Stomach (tissue), 9 donors: ENCODE measurements around the gene CEP295NL. TPM values are rescaled to one million over a fixed set of nuclear protein-coding genes. Genes with fewer than 3 reads are reported as not detected.
"Not testable (repeated sequence)": the region's sequence is repeated elsewhere in the genome, so short reads cannot be mapped to it uniquely, and the experiment has no call there.

Experiments
- DNase-seq, 2 donors: peaks; one replicate each; pipeline versions ENCODE4 v3.0.0 to v3.0.0-alpha.2; 2013 to 2019
- H3K27ac ChIP-seq, 5 donors: fragments of 200-600 bp in 4 of 5; sonication (generic) in 4 of 5; one replicate each; pipeline ENCODE4 v1.5.1; 2013 to 2019; ENCODE audit warnings: mild to moderate bottlenecking in 1 of 5, moderate library complexity in 1 of 5
- H3K27me3 ChIP-seq, 3 donors: fragments of 200-600 bp; sonication (generic); one replicate each; pipeline ENCODE4 v1.5.1; 2017 to 2019; ENCODE audit warnings: mixed run types in 1 of 3
- H3K36me3 ChIP-seq, 4 donors: fragments of 200-600 bp; sonication (generic); 1 replicate in 3 of 4; 2 replicates in 1 of 4; pipeline ENCODE4 v1.5.1; 2016 to 2019
- H3K4me1 ChIP-seq, 4 donors: fragments of 200-600 bp; sonication (generic); one replicate each; pipeline ENCODE4 v1.5.1; 2016 to 2019
- H3K4me3 ChIP-seq, 4 donors: fragments of 200-600 bp; sonication (generic) in 3 of 4; one replicate each; pipeline ENCODE4 v1.5.1; 2016 to 2019; ENCODE audit warnings: mild to moderate bottlenecking in 1 of 4
- H3K9me3 ChIP-seq, 4 donors: fragments of 200-600 bp; sonication (generic); one replicate each; pipeline ENCODE4 v1.5.1; 2016 to 2019
- EP300 ChIP-seq: sonication (generic); formaldehyde crosslinking; IDR thresholded peaks from one replicate; pipeline ENCODE4 v1.6.1; 2017; ENCODE audit warnings: antibody characterized with exemption
- POLR2A ChIP-seq, 4 donors: fragments of 450-650 bp; IDR thresholded peaks; one replicate each; pipeline ENCODE4 v1.6.1; 2016; ENCODE audit warnings: antibody characterized with exemption in 4 of 4, control low read depth in 2 of 4, mild to moderate bottlenecking in 1 of 4, moderate library complexity in 1 of 4
- POLR2AphosphoS5 ChIP-seq, 3 donors: sonication (generic); formaldehyde crosslinking; IDR thresholded peaks; one replicate each; pipeline ENCODE4 v1.6.1; 2016; ENCODE audit warnings: antibody characterized with exemption in 3 of 3
- whole genome bisulfite sequencing, 5 donors: extraction: QIAGEN DNeasy Blood & Tissue Kit in 3 of 5; methylation state at CpG; one replicate each; pipeline versions ENCODE4 v1.1.5 to v1.1.7; 2013 to 2018; 5-methylcytosine and 5-hydroxymethylcytosine counted together
- intact Hi-C: fragments of 100-400 bp; cut with DNase I; formaldehyde crosslinking; loops from one replicate; pipeline ENCODE4 v1.15.1; 2023; ENCODE audit warnings: low total_unique reads
- polyA plus RNA-seq, 3 donors: library from polyadenylated mRNA; stranded (reverse); fragments of 200-250 nt; gene quantifications; one replicate each; pipeline ENCODE4 v1.2.3, GENCODE V29; 2013
- total RNA-seq, 5 donors: library from RNA; depleted of rRNA; stranded (reverse); fragments of >200 nt; gene quantifications; one replicate each; pipeline versions ENCODE4 v1.1.0 to v1.2.3, GENCODE V29; 2014 to 2016
- TF ChIP-seq, protein P1 (sequence below), 7 experiments: fragments of 450-650 bp in 4 of 7; fragments of 200-600 bp in 3 of 7; sonication (generic) in 3 of 7; IDR thresholded peaks; one replicate each; pipeline ENCODE4 v1.5.1; 2016 to 2019; ENCODE audit warnings: antibody characterized with exemption in 7 of 7, control low read depth in 2 of 7, mild to moderate bottlenecking in 1 of 7
- donor health status: healthy with polysubstance abuse.
- donor health status: Bipolar disorder and iron deficiency.
- donor health status: healthy.

CEP295NL gene
- total and polyA plus RNA-seq, 8 donors, result 0.31 to 23.9 (median 5.8) TPM; not detected in 1

DNA sequence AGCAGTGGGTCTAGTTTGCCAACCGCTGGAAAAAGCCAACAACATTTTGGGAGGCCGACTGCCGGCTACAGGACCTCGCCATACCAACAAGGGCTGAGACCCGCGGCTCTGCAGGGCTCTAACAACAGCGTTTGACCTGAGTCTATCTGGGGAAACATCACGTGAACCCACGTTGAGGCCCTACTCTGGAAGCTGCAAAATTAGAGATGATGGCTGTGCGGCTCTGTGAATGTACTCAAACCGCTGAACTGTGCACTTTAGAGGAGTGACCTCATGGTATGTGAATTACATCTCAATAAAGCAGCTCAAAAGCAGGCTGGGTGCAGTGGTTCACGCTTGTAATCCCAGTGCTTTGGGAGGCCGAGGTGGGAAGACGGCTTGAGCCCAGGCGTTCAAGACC, 10.1 kb upstream of the CEP295NL start:
- Histone ChIP-seq H3K9me3 (no peaks in the 10 kb centered on the region), H3K4me3 (no peak overlapping the region), H3K36me3 (peaks cover 0 to 9% (median 0%) of the 10 kb centered on the region in 4 donors), H3K27me3 (no peaks in the 10 kb centered on the region), H3K27ac (peak overlapping the region in 1 of 5 donors; percentile 63), H3K4me1 (peaks cover 18 to 88% (median 52%) of the 10 kb centered on the region in 4 donors)
- WGBS, 5 donors, result 90 to 96% (median 94%) methylated on average over 15 of the region's 15 CpGs
- intact Hi-C loops, result no loop called here
- TF ChIP-seq POLR2A (IDR thresholded peaks at IDR 0.05) (no peak), POLR2AphosphoS5 (IDR thresholded peaks at IDR 0.05) (no peak), EP300 (no peak)
- TF ChIP-seq, protein P1, sequence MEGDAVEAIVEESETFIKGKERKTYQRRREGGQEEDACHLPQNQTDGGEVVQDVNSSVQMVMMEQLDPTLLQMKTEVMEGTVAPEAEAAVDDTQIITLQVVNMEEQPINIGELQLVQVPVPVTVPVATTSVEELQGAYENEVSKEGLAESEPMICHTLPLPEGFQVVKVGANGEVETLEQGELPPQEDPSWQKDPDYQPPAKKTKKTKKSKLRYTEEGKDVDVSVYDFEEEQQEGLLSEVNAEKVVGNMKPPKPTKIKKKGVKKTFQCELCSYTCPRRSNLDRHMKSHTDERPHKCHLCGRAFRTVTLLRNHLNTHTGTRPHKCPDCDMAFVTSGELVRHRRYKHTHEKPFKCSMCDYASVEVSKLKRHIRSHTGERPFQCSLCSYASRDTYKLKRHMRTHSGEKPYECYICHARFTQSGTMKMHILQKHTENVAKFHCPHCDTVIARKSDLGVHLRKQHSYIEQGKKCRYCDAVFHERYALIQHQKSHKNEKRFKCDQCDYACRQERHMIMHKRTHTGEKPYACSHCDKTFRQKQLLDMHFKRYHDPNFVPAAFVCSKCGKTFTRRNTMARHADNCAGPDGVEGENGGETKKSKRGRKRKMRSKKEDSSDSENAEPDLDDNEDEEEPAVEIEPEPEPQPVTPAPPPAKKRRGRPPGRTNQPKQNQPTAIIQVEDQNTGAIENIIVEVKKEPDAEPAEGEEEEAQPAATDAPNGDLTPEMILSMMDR (IDR thresholded peaks at IDR 0.05), result no peak
- DNase-seq, result no peak

DNA sequence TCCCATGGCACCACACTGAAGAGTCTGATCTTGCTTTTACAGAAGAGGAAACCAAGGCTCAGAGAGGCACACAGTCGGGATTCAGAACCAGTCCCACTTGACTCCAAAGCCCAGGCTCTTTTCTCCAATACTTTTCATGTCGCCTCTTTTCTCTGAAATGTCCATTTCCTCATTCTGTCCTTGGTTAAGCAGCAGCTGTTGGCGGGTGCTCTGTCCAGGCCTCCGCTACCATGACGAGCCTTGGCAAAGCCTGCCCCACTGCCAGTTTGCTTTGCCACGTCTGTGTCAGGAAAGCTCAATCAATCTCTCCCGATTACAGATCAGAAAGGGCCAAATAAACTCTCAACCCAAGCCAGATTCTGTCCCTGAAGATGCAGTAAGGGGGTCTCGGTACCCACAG, 9.1 kb upstream of the CEP295NL start:
- Histone ChIP-seq H3K4me3 (no peak overlapping the region), H3K27ac (peak overlapping the region in 2 of 5 donors; percentile 42 to 63), H3K4me1 (peaks cover 16 to 78% (median 47%) of the 10 kb centered on the region in 4 donors), H3K36me3 (peaks cover 0 to 9% (median 0%) of the 10 kb centered on the region in 4 donors), H3K9me3 (no peaks in the 10 kb centered on the region), H3K27me3 (no peaks in the 10 kb centered on the region)
- intact Hi-C loops, result no loop called here
- 80 to 91% (median 85%) methylated on average over 8 of the region's 8 CpGs for WGBS, 5 donors
- DNase-seq, result no peak
- TF ChIP-seq POLR2A (IDR thresholded peaks at IDR 0.05), result no peak
- TF ChIP-seq, protein P1 (IDR thresholded peaks at IDR 0.05), result no peak
- no peak for TF ChIP-seq EP300
- TF ChIP-seq POLR2AphosphoS5 (IDR thresholded peaks at IDR 0.05), result no peak

DNA sequence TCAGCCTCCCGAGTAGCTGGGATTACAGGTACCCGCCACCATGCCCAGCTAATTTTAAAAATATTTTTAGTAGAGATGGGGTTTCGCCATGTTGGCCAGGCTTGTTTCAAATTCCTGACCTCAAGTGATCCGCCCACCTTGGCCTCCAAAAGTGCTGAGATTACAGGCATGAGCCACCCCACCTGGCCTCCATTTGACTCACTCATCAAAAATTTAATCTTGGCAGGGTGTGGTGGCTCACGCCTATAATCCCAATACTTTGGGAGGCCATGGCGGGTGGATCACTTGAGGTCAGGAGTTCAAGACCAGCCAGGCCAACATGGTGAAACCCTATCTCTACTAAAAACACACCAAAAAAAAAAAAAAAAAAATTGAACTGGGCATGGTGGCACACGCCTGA, 8.5 kb upstream of the CEP295NL start:
- intact Hi-C loops, H3K4me3 ChIP-seq, H3K36me3 ChIP-seq, H3K9me3 ChIP-seq, H3K27me3 ChIP-seq, DNase-seq: not testable (repeated sequence)
- Histone ChIP-seq H3K4me1 (peaks cover 14 to 74% (median 45%) of the 10 kb centered on the region in 4 donors), H3K27ac (peak overlapping the region in 2 of 5 donors; percentile 42 to 63)
- WGBS, 5 donors, result 81 to 85% (median 84%) methylated on average over 7 of the region's 7 CpGs

DNA sequence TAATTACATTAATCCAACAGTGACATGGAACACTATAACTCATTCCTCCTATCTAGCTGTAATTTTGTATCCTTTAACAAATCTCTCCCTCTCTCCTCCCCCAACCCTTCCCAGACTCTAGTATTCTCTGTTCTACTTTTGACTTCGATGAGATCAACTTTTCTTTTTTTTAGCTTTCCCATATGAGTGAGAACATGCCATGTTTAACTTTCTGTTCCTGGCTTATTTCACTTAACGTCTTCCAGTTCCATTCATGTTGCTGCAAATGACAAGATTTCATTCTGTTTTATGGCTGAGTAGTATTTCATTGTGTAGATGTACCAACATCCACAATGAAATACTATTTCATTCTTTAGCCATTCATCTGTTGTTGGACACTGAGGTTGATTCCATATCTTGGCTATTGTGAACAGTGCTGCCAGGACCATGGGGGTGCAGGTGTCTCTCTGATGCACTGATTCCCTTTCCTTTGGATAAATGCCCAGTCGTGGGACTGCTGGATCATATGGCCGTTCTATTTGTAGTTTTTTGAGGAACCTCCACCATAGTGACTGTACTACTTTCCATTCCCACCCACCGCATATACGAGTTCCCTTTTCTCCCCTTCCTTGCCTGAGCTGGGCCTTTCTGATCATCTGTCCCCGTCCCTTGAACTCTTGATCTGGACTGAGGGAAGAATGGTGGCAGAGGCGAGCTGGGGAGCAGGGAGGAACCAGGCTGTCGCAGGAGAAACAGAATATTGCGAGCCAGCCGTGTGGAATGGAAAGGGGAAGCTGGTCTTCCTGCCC, 7.7 kb upstream of the CEP295NL start:
- Histone ChIP-seq H3K36me3 (peaks cover 0 to 9% (median 0%) of the 10 kb centered on the region in 4 donors), H3K4me3 (no peak overlapping the region), H3K9me3 (no peaks in the 10 kb centered on the region), H3K27me3 (no peaks in the 10 kb centered on the region), H3K4me1 (peaks cover 5 to 71% (median 42%) of the 10 kb centered on the region in 4 donors), H3K27ac (peak overlapping the region in 3 of 5 donors; percentile 16 to 63 (median 42))
- no peak for DNase-seq
- intact Hi-C loops, result no loop called here
- TF ChIP-seq EP300, result no peak
- TF ChIP-seq POLR2AphosphoS5 (IDR thresholded peaks at IDR 0.05), result no peak
- TF ChIP-seq, protein P1 (IDR thresholded peaks at IDR 0.05), result no peak
- no peak for TF ChIP-seq POLR2A (IDR thresholded peaks at IDR 0.05)
- WGBS, 5 donors, result 70 to 87% (median 85%) methylated on average over 11 of the region's 11 CpGs

DNA sequence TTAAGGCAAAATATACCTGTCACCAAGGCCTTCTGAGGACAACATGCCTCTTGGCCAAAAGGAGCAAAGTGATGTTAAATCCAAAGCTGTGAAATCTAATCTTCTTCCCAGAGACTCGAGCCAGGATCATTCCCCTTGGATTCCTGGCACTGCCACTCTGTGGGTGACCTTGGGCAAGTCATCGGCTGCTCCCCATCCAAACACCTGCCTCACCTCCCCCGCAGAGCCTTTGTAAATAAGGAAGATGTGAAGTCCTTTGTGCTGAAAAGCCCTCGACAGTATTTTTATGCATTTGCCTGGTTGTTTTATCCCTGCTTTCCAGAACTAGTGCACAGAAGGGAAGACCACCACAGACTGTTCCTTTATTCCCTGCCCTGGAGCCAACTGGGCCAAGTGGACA, 5.4 kb upstream of the CEP295NL start:
- TF ChIP-seq, protein P1 (IDR thresholded peaks at IDR 0.05), result no peak
- TF ChIP-seq POLR2AphosphoS5 (IDR thresholded peaks at IDR 0.05), result no peak
- TF ChIP-seq POLR2A (IDR thresholded peaks at IDR 0.05), result no peak
- no peak for TF ChIP-seq EP300
- Histone ChIP-seq H3K9me3 (no peaks in the 10 kb centered on the region), H3K4me1 (peaks cover 0 to 73% (median 52%) of the 10 kb centered on the region in 4 donors), H3K27me3 (no peaks in the 10 kb centered on the region), H3K36me3 (peaks cover 0 to 15% (median 0%) of the 10 kb centered on the region in 4 donors), H3K4me3 (no peak overlapping the region), H3K27ac (peak overlapping the region in 1 of 5 donors; percentile 0)
- intact Hi-C loops, result no loop called here
- 27 to 44% (median 33%) methylated on average over 4 of the region's 4 CpGs for WGBS, 5 donors
- no peak for DNase-seq
